H9 (cell line): ENCODE results near the gene FGB. TPM values are rescaled to one million over a fixed set of nuclear protein-coding genes. Genes with fewer than 3 reads are reported as not detected.

Source experiments
- DNase-seq: peaks from one replicate; pipeline ENCODE4 v3.0.0-alpha.2; 2017
- H2AFZ ChIP-seq: one replicate; pipeline ENCODE4 v1.6.1; 2013; ENCODE audit warnings: mild to moderate bottlenecking, low read length, control low read depth, moderate library complexity
- H2AK5ac ChIP-seq: 2 replicates; pipeline ENCODE4 v1.6.1; 2013; ENCODE audit warnings: low read length, control low read depth, mixed read lengths; ENCODE audit not compliant: insufficient read length
- H2BK120ac ChIP-seq: one replicate; pipeline ENCODE4 v1.6.1; 2013; ENCODE audit warnings: low read depth, mild to moderate bottlenecking, low read length, control low read depth, inconsistent platforms; ENCODE audit not compliant: poor library complexity, severe bottlenecking
- H2BK12ac ChIP-seq: 2 replicates; pipeline ENCODE4 v1.6.1; 2013; ENCODE audit warnings: low read length, control low read depth, mixed read lengths, low read depth; ENCODE audit not compliant: insufficient read length
- H2BK15ac ChIP-seq: 2 replicates; pipeline ENCODE4 v1.6.1; 2013; ENCODE audit warnings: low read depth, low read length, control low read depth
- H2BK20ac ChIP-seq: one replicate; pipeline ENCODE4 v1.6.1; 2013; ENCODE audit warnings: low read depth, mild to moderate bottlenecking, low read length, control low read depth, inconsistent platforms; ENCODE audit not compliant: poor library complexity, severe bottlenecking
- H2BK5ac ChIP-seq: 2 replicates; pipeline ENCODE4 v1.6.1; 2013; ENCODE audit warnings: low read length, control low read depth, mixed read lengths; ENCODE audit not compliant: insufficient read length
- H3K14ac ChIP-seq: 2 replicates; pipeline ENCODE4 v1.6.1; 2013; ENCODE audit warnings: low read length, control low read depth; ENCODE audit not compliant: insufficient read depth
- H3K18ac ChIP-seq: 2 replicates; pipeline ENCODE4 v1.6.1; 2013; ENCODE audit warnings: low read depth, mild to moderate bottlenecking, mixed read lengths, low read length, control low read depth; ENCODE audit not compliant: insufficient read length
- H3K23ac ChIP-seq: 2 replicates; pipeline ENCODE4 v1.6.1; 2013; ENCODE audit warnings: low read length, control low read depth, mixed read lengths, low read depth; ENCODE audit not compliant: insufficient read length
- H3K23me2 ChIP-seq: 2 replicates; pipeline ENCODE4 v1.6.1; 2013; ENCODE audit warnings: low read depth, mild to moderate bottlenecking, mixed read lengths, low read length, control low read depth; ENCODE audit not compliant: insufficient read length, poor library complexity, severe bottlenecking
- H3K27ac ChIP-seq: 2 replicates; pipeline ENCODE4 v1.5.1; 2013; ENCODE audit warnings: low read length, control low read depth, mixed read lengths, low read depth; ENCODE audit not compliant: insufficient read length
- H3K27me3 ChIP-seq: 2 replicates; pipeline ENCODE4 v1.6.1; 2013; ENCODE audit warnings: low read length, control low read depth, inconsistent platforms; ENCODE audit not compliant: insufficient read depth
- H3K4ac ChIP-seq: 2 replicates; pipeline ENCODE4 v1.6.1; 2013; ENCODE audit warnings: low read depth, mild to moderate bottlenecking, control low read depth, inconsistent platforms, low read length, moderate library complexity
- H3K4me1 ChIP-seq: 2 replicates; pipeline ENCODE4 v1.6.1; 2013; ENCODE audit warnings: low read length, control low read depth, inconsistent platforms; ENCODE audit not compliant: insufficient read depth
- H3K4me2 ChIP-seq: 2 replicates; pipeline ENCODE4 v1.6.1; 2013; ENCODE audit warnings: low read length, control low read depth, mixed read lengths; ENCODE audit not compliant: insufficient read length, insufficient read depth
- H3K56ac ChIP-seq: 2 replicates; pipeline ENCODE4 v1.6.1; 2013; ENCODE audit warnings: low read depth, mild to moderate bottlenecking, mixed read lengths, low read length, control low read depth; ENCODE audit not compliant: insufficient read length
- H3K79me1 ChIP-seq: 2 replicates; pipeline ENCODE4 v1.6.1; 2013; ENCODE audit warnings: low read depth, mild to moderate bottlenecking, moderate library complexity, low read length, control low read depth, inconsistent platforms; ENCODE audit not compliant: insufficient read depth, poor library complexity, severe bottlenecking
- H3K79me2 ChIP-seq: 2 replicates; pipeline ENCODE4 v1.6.1; 2013; ENCODE audit warnings: low read length, control low read depth, inconsistent platforms; ENCODE audit not compliant: insufficient read depth
- H3K9ac ChIP-seq: 2 replicates; pipeline ENCODE4 v1.6.1; 2013; ENCODE audit warnings: low read length, control low read depth, mixed read lengths; ENCODE audit not compliant: insufficient read length; ENCODE audit errors: extremely low read depth
- H3K9me3 ChIP-seq: one replicate; pipeline ENCODE4 v1.6.1; 2013; ENCODE audit warnings: low read depth, low read length, inconsistent platforms; ENCODE audit not compliant: control insufficient read depth
- H3T11ph ChIP-seq: one replicate; pipeline ENCODE4 v1.6.1; 2013; ENCODE audit warnings: mild to moderate bottlenecking, low read length, control low read depth, inconsistent platforms
- H4K20me1 ChIP-seq: one replicate; pipeline ENCODE4 v1.6.1; 2013; ENCODE audit not compliant: control insufficient read depth, insufficient read length, insufficient read depth
- H4K5ac ChIP-seq: 2 replicates; pipeline ENCODE4 v1.6.1; 2013; ENCODE audit warnings: low read depth, mild to moderate bottlenecking, mixed read lengths, low read length, control low read depth; ENCODE audit not compliant: insufficient read length
- H4K8ac ChIP-seq: replicated peaks from 2 replicates; pipeline ENCODE4 v1.6.1; 2013; ENCODE audit warnings: low read length, control low read depth, mixed read lengths, low read depth; ENCODE audit not compliant: insufficient read length
- H4K91ac ChIP-seq: 2 replicates; pipeline ENCODE4 v1.6.1; 2013; ENCODE audit warnings: low read depth, mild to moderate bottlenecking, moderate library complexity, mixed read lengths, low read length, control low read depth; ENCODE audit not compliant: insufficient read length
- H3K27ac Mint-ChIP-seq, 3 experiments: 2 replicates in 2 of 3; 3 replicates in 1 of 3; pipeline ENCODE4 v1.8.0; 2020 to 2021; ENCODE audit warnings: mixed read lengths in 3 of 3, mild to moderate bottlenecking in 1 of 3, moderate library complexity in 1 of 3
- H3K27me3 Mint-ChIP-seq: 2 replicates; pipeline ENCODE4 v1.8.0; 2021; ENCODE audit warnings: low read depth, mild to moderate bottlenecking, moderate library complexity, mixed read lengths
- H3K36me3 Mint-ChIP-seq, 3 experiments: 2 replicates in 2 of 3; 3 replicates in 1 of 3; pipeline ENCODE4 v1.8.0; 2020 to 2021; ENCODE audit warnings: low read depth in 3 of 3, mixed read lengths in 3 of 3; ENCODE audit not compliant: insufficient read depth in 1 of 3
- H3K4me1 Mint-ChIP-seq, 2 experiments: 2 replicates each; pipeline ENCODE4 v1.8.0; 2020; ENCODE audit warnings: mixed read lengths in 2 of 2
- H3K4me3 Mint-ChIP-seq, 2 experiments: 2 replicates in 1 of 2; 3 replicates in 1 of 2; pipeline ENCODE4 v1.8.0; 2020 to 2021; ENCODE audit warnings: mild to moderate bottlenecking in 2 of 2, mixed read lengths in 2 of 2, moderate library complexity in 1 of 2
- H3K9me3 Mint-ChIP-seq, 2 experiments: 2 replicates in 1 of 2; 3 replicates in 1 of 2; pipeline ENCODE4 v1.8.0; 2020; ENCODE audit warnings: mild to moderate bottlenecking in 2 of 2, mixed read lengths in 2 of 2, moderate library complexity in 1 of 2
- WGBS: extraction: QIAGEN DNeasy Blood & Tissue Kit; methylation state at CpG from one replicate; pipeline ENCODE4 v1.1.7; 2013; ENCODE audit warnings: missing lambda C conversion rate, low lambda C conversion rate, mixed read lengths; ENCODE audit not compliant: insufficient read length; ENCODE audit errors: extremely low coverage; 5-methylcytosine and 5-hydroxymethylcytosine counted together
- total RNA-seq: library from RNA; stranded (reverse); gene quantifications from 2 replicates; pipeline ENCODE4 v1.2.1, GENCODE V29; 2021
- TF ChIP-seq, protein P1 (sequence below): fragments of 200-600 bp; sonication (generic); conservative IDR thresholded peaks from 3 replicates; pipeline ENCODE4 v1.8.0; 2021; ENCODE audit warnings: antibody characterized with exemption, mild to moderate bottlenecking

Gene FGB
- total RNA-seq, 1 experiment from 2014 or later = not detected

GRCh38 chr4:154612472-154613414, 49.9 kb downstream of the FGB start, which contains the start of gene FGG:
Gene FGG, minus strand, starts transcription at chr4:154612656. Its CDS starts 47 bp downstream, at chr4:154612609.
- Histone ChIP-seq H3K4me1 (no peaks in the 10 kb centered on the region), H2AFZ (no peak within 1 kb of the TSS), H3K14ac (no peak within 1 kb of the TSS), H4K5ac (no peak within 1 kb of the TSS), H3K4ac (no peak within 1 kb of the TSS), H3T11ph (no peak within 1 kb of the TSS), H3K9me3 (no peaks in the 10 kb centered on the region), H3K9ac (no peak within 1 kb of the TSS), H3K23ac (no peak within 1 kb of the TSS), H3K79me2 (no peaks in the 10 kb centered on the region), H2BK20ac (no peak within 1 kb of the TSS), H3K18ac (no peak within 1 kb of the TSS), H3K27me3 (no peaks in the 10 kb centered on the region), H3K4me2 (no peak within 1 kb of the TSS), H2BK120ac (no peak within 1 kb of the TSS), H2BK12ac (no peak within 1 kb of the TSS), H3K79me1 (no peaks in the 10 kb centered on the region), H3K27ac (no peak within 1 kb of the TSS), H3K56ac (no peak within 1 kb of the TSS), H4K91ac (no peak within 1 kb of the TSS), H4K20me1 (no peaks in the 10 kb centered on the region), H2BK15ac (no peak within 1 kb of the TSS), H2AK5ac (no peak within 1 kb of the TSS), H2BK5ac (no peak within 1 kb of the TSS), H4K8ac (no peak within 1 kb of the TSS), H3K23me2 (no peaks in the 10 kb centered on the region)
- WGBS = no CpG with 5 or more reads among the region's 7 CpGs
- no peaks in the 10 kb centered on the region for H3K9me3 Mint-ChIP-seq
- H3K4me3 Mint-ChIP-seq = no peak within 1 kb of the TSS
- no peak within 1 kb of the TSS for H3K27ac Mint-ChIP-seq
- DNase-seq = no peak
- peaks cover 0 to under 1% of the 10 kb centered on the region in 2 experiments; a peak in 2 of 4 replicates for H3K4me1 Mint-ChIP-seq
- H3K36me3 Mint-ChIP-seq = no peaks in the 10 kb centered on the region
- TF ChIP-seq, protein P1, sequence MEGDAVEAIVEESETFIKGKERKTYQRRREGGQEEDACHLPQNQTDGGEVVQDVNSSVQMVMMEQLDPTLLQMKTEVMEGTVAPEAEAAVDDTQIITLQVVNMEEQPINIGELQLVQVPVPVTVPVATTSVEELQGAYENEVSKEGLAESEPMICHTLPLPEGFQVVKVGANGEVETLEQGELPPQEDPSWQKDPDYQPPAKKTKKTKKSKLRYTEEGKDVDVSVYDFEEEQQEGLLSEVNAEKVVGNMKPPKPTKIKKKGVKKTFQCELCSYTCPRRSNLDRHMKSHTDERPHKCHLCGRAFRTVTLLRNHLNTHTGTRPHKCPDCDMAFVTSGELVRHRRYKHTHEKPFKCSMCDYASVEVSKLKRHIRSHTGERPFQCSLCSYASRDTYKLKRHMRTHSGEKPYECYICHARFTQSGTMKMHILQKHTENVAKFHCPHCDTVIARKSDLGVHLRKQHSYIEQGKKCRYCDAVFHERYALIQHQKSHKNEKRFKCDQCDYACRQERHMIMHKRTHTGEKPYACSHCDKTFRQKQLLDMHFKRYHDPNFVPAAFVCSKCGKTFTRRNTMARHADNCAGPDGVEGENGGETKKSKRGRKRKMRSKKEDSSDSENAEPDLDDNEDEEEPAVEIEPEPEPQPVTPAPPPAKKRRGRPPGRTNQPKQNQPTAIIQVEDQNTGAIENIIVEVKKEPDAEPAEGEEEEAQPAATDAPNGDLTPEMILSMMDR = no peak
- H3K27me3 Mint-ChIP-seq = no peaks in the 10 kb centered on the region
